Endometrial microvascular endothelial cells (primary cell): ENCODE results near the gene GNB1. TPM values are rescaled to one million over a fixed set of nuclear protein-coding genes. Genes with fewer than 3 reads are reported as not detected.
"Not testable (repeated sequence)": the region's sequence is repeated elsewhere in the genome, so short reads cannot be mapped to it uniquely, and the experiment has no call there.

Source experiments
- in situ Hi-C: cut with HindIII; loops from 2 replicates; pipeline ENCODE4 v1.10.0; 2017; ENCODE audit warnings: low sequenced_read_pairs, low pct_unique_long_range_greater_than_20kb; ENCODE audit errors: inconsistent ontology term
- total RNA-seq: library from RNA; depleted of rRNA; stranded (reverse); fragments of >200 nt; gene quantifications from one replicate; pipeline ENCODE4 v1.2.3, GENCODE V29; 2015; ENCODE audit errors: inconsistent ontology term

GNB1 gene
- total RNA-seq, 1 donor from 2014 or later = 184 TPM

GRCh38 chr1:1875932-1876331 lies 15.0 kb downstream of the GNB1 start:
- in situ Hi-C loops = no loop called here

GRCh38 chr1:1874901-1875300 lies 16.0 kb downstream of the GNB1 start:
- in situ Hi-C loops = no loop called here

GRCh38 chr1:1873186-1873585 lies 17.7 kb downstream of the GNB1 start:
- in situ Hi-C loops = no loop called here

- in situ Hi-C loops = no loop called here
Observed at GRCh38 chr1:1872329-1872994, 18.4 kb downstream of the GNB1 start.

GRCh38 chr1:1869469-1869868 lies 21.4 kb downstream of the GNB1 start:
- in situ Hi-C loops = no loop called here

DNA sequence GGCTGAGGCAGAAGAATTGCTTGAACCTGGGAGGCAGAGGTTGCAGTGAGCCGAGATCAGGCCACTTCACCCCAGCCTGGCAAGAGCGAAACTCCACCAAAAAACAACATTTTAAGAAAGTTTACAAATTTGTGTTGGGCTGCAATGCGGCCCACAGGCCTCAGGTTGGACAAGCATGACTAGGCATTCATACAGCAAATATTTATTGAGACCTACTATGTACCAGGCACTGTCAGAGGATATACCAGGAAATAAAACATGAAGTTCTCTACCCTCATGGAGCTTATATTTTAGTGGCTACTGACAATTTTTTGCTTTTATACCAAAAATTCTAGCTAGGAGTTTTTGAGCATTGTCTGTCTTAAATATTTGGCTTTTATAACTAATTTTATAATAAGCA lies 23.7 kb downstream of the GNB1 start:
- in situ Hi-C loops = no loop called here

DNA sequence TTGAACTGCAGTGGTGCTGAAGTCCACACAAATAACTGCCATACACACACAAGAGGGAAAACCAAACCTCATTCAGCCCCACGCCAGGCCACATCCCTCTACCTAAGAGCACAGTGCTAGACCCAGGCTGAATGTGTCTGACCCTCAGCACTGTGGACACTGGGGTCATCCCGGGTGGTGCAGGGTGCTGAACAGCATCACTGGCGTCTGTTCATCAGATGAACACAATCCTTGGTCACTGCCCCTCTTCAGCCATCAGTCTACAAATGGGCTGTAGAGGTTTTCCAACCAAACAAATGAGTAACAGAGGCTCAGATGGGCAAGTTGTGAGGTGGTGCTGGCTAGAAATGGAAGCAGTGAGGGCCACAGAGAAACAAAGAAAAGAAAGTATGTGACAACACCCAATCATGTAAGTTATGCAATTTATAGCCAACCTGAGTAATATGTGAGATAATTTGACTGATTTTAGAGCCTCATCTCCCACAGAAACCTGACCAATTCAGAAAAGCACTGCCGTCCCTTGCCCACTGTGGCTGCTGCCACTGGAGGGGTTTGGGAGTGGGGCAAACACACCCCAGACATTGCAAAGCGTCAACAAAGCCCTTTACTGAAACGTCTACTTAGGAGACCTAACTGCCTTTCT lies 27.9 kb downstream of the GNB1 start:
- in situ Hi-C loops = no loop called here

- in situ Hi-C loops = not testable (repeated sequence)
Observed at GRCh38 chr1:1861761-1862310, 29.1 kb downstream of the GNB1 start.

- in situ Hi-C loops = no loop called here
Observed at GRCh38 chr1:1861339-1861730, 29.6 kb downstream of the GNB1 start.

DNA sequence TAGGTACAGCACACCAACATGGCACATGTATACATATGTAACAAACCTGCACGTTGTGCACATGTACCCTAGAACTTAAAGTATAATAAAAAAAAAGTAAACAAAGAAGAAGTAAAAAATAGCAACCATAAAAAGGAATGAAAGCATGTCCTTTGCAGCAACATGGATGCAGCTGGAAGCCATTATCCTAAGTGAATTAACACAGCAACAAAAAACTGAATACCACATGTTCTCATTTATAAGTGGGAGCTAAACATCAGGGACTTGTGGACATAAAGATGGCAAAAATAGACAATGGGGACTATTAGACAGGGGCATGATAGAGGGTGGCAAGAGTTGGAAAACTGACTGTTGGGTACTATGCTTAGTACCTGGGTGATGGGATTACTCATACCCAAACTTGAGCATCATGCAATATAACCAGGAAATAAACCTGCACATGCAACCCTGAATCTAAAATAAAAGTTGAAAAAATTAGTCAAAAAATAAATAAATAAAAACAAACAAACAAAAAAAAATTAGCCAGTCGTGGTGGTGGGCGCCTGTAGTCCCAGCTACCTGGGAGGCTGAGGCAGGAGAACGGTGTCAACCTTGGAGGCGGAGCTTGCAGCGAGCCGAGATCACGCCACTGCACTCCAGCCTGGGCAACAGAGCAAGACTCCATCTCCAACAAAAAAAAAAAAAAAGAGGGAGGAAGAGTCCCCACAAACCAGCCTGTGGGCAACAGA lies 30.8 kb downstream of the GNB1 start:
- in situ Hi-C loops = not testable (repeated sequence)

DNA sequence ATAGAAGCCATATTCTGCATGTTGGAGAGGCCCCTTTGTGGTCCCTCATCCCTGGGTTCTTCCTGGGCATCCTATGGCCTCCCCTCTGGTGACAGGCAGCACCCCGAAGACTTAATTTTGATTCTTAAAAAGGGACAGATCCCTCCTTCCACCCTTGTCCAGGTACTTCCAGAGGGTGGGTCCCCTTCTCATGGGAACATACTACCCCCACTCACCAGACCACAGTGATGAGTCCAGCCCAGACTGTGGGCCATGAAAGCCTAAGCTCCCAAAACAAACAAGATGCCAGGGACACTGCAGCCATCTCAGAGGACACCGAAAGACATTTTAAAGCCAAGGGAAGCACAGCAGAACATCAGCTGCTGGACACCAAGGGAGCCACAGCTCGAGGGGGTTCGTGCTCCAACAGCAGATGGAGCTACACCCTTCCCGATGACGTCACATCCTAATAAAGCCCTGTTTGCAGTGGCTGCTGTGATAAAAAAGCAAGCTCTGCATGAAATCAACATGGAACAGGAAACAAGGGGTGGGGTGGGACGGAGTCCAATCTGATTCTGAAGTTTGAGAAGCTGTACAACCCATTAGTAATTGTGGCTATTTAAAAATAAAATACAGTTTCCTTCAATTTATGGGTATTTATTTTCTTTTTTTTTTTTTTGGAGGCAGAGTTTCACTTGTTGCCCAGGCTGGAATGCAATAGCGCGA lies 32.4 kb downstream of the GNB1 start:
- in situ Hi-C loops = no loop called here

DNA sequence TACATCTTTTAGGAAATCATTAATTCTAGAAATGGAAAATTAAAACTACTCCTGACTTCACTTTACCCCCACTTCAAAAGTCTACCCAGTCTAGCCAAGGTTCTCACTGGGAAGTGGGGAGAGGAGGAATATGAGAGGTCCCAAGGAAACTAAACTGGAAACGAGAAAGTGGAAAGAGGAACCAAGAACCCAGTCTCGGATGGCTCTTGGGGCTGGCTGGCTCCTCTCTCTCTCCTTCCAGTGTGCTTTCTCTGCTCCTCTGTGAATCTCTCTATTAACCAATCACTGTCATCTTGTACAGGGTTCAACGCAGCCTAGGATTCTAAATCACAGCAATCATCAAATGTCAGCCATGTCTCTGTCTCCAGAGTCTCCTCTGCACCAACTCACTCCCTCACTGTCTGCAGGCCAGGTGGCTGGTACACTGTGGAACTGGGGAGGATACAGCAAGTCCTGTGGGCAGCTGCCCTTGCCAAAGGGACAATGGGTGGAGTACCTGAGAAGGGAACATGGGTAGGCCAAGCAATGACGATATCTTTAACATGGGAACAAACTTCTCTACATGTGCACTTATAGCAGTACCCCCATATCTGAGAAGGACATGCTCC lies 33.7 kb downstream of the GNB1 start:
- in situ Hi-C loops = no loop called here

- in situ Hi-C loops = not testable (repeated sequence)
Observed at GRCh38 chr1:1856161-1856560, 34.7 kb downstream of the GNB1 start.

DNA sequence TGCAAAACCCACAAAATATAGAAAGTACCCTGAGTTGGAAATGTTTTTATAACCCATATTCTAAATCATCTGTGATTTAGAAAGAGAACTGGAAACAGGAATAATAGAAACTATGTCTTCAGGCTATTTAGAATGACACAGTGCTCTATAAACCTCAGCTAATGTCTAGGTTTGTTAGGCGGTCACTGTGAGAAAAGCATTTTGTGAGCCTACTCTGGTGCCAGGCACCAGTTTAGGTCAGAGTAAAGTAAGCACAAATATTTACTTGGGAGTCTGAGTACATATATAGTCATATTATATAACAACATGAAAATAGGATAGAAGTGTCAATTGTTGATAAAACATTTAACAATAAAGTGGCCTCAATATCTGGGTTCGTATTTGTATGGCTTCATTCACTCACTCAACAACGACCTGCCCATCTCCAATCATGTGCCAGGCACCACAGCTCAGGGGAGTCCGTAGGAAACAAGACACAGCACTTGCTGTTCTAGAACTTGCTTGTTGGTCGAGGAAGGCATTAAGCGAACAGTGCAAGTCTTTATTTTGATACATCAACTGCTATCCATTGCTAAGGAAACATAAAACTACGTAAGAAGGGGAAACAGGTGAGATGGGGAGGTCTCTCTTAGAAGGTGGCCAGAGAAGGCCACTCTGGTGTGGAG lies 37.2 kb downstream of the GNB1 start:
- in situ Hi-C loops = no loop called here

DNA sequence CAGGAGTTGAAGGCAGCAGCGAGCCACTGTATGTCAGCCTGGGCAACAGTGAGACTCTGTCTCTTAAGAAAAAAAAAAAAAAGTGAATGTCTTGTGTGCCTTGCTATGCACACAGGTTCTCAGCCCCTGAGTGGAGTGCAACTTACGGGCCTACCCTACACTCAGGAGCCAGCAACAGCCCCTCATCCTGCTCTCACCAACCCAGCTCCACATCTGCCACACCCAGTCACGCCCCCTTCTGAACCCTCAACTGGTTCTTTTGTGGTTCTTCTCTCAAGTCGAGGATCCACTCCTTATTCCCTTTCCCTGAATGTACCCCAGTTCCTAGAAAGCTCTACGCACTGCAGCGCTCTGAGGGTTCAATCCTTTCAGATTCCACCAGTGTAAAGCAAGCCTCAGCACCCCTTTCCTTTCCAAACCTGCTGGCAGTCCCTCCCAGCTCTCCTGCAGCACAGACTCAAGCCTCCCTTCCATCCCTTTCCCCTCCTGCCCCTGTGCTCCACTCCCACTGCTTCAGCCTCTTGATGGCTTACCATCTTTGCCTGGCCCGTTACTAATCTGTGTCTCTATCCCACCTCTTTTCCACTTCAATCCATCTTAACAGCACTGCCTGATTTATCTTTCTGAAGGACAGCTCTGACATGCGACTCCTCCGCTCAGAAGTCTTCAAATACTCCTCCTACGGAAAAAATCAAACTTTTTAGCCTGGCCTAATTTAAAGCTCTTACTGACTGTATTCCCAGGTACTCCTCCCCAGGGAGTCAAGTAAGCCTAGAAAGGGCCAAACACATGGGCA lies 38.1 kb downstream of the GNB1 start:
- in situ Hi-C loops = no loop called here

GRCh38 chr1:1847890-1848289 lies 43.0 kb downstream of the GNB1 start:
- in situ Hi-C loops = no loop called here

GRCh38 chr1:1847061-1847850 lies 43.6 kb downstream of the GNB1 start:
- in situ Hi-C loops = no loop called here
